Cardiac septum (tissue), 1 donor: Measurements from ENCODE around the gene EPN1. TPM values are rescaled to one million over a fixed set of nuclear protein-coding genes. Genes with fewer than 3 reads are reported as not detected.

Source experiments
- DNase-seq: peaks from one replicate; pipeline ENCODE4 v3.0.0-alpha.2; 2020; ENCODE audit warnings: low spot score
- intact Hi-C: fragments of 100-400 bp; cut with DNase I; formaldehyde crosslinking; loops from one replicate; pipeline ENCODE4 v1.14.0; 2022
- total RNA-seq: library from RNA; stranded (reverse); fragmentation: NEBNext Ultra II Directional; extraction: Animal tissue kit (Norgen Biotek cat#: 25700); gene quantifications from one replicate; pipeline ENCODE4 v1.2.1, GENCODE V29; 2021
- donor health status: DM: no; HTN: no; CAD: no.

The EPN1 gene
- total RNA-seq, 1 donor from 2014 or later = 193 TPM

DNA sequence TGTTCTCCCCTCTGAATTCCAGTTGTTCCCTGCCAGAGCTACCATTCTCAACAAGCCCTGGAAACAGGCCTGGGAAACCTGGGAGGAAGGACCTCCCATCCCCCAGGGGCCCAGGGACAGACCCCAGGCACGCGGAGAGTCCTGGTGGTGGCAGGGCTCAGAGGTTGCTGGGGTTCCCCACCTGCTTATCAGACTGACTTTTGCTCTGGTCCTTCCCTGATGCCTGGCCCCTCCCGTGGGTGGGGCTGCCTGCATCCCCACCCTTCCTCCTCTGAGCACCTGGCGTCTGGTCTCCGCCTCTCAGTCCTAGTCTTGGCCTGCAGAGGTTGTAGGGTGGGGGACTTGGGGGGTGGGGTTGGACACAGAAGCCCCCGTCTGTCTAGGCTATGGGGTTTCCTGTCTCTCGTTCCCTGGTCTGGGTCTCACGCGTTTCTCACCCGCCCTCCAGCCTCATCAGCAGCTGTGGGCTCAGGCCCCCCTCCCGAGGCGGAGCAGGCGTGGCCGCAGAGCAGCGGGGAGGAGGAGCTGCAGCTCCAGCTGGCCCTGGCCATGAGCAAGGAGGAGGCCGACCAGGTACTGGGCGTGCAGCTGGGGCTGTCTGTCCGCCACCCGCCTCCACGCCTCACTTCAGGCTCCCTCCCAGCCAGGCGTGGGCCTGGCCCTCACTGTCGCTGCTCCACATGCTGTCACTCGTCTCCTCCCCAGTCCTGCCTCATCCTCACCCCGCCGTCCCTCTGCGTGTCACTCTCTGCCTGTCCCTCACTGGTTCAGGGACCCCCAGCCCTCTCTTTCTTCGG, 13.6 kb downstream of the EPN1 start:
- intact Hi-C loops = no loop called here
- DNase-seq = no peak

- intact Hi-C loops = no loop called here
- no peak for DNase-seq
Measured at GRCh38 chr19:55689411-55690108, 14.5 kb downstream of the EPN1 start.

- intact Hi-C loops = no loop called here
- DNase-seq = no peak
Measured at GRCh38 chr19:55690109-55690768, 15.2 kb downstream of the EPN1 start.

- intact Hi-C loops = no loop called here
- DNase-seq = peak; percentile 57
Measured at GRCh38 chr19:55690769-55691545, 15.9 kb downstream of the EPN1 start.

GRCh38 chr19:55691561-55692481, 16.8 kb downstream of the EPN1 start:
- peak; percentile 67 for DNase-seq
- intact Hi-C loops = no loop called here

DNA sequence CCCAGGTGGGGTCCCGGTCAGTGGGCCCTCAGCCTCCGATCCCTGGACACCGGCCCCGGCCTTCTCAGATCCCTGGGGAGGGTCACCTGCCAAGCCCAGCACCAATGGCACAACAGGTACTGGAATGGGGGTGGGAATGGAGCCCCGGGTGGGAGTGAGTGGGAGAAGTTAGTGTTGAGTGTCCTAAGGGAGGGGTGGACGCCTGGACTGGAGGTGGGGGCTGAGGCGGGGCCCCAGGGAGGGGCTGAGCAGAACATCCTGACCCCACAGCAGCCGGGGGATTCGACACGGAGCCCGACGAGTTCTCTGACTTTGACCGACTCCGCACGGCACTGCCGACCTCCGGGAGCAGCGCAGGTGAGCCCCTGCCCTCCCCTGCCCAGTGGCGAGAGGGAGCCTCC, 17.7 kb downstream of the EPN1 start:
- intact Hi-C loops = no loop called here
- peak; percentile 56 for DNase-seq

GRCh38 chr19:55693336-55693974, 18.4 kb downstream of the EPN1 start:
- intact Hi-C loops = no loop called here
- DNase-seq = peak; percentile 53

GRCh38 chr19:55694241-55694655, 19.2 kb downstream of the EPN1 start:
- DNase-seq = peak; percentile 72
- intact Hi-C loops = no loop called here

DNA sequence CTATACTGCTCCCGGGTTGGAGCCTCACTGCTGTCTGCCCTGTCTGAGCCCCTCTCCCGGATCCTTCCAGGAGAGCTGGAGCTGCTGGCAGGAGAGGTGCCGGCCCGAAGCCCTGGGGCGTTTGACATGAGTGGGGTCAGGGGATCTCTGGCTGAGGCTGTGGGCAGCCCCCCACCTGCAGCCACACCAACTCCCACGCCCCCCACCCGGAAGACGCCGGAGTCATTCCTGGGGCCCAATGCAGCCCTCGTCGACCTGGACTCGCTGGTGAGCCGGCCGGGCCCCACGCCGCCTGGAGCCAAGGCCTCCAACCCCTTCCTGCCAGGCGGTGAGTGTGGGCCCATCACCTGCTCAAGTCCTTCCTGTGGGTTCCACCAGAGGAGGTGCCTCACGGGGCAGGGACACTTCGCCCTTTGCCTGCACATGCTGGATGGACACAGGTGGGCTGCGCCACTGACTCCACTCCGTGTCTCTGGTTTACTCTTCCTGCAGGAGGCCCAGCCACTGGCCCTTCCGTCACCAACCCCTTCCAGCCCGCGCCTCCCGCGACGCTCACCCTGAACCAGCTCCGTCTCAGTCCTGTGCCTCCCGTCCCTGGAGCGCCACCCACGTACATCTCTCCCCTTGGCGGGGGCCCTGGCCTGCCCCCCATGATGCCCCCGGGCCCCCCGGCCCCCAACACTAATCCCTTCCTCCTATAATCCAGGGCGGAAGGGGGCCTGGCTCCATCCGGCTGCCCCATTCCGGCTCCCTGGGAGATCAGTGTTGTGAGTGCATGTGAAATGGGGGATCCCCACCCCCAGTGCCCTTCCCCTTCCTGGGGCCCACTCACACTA, 19.8 kb downstream of the EPN1 start:
- intact Hi-C loops = no loop called here
- DNase-seq = peak; percentile 63

- peak; percentile 55 for DNase-seq
- intact Hi-C loops = no loop called here
Measured at GRCh38 chr19:55695511-55696290, 20.7 kb downstream of the EPN1 start.

DNA sequence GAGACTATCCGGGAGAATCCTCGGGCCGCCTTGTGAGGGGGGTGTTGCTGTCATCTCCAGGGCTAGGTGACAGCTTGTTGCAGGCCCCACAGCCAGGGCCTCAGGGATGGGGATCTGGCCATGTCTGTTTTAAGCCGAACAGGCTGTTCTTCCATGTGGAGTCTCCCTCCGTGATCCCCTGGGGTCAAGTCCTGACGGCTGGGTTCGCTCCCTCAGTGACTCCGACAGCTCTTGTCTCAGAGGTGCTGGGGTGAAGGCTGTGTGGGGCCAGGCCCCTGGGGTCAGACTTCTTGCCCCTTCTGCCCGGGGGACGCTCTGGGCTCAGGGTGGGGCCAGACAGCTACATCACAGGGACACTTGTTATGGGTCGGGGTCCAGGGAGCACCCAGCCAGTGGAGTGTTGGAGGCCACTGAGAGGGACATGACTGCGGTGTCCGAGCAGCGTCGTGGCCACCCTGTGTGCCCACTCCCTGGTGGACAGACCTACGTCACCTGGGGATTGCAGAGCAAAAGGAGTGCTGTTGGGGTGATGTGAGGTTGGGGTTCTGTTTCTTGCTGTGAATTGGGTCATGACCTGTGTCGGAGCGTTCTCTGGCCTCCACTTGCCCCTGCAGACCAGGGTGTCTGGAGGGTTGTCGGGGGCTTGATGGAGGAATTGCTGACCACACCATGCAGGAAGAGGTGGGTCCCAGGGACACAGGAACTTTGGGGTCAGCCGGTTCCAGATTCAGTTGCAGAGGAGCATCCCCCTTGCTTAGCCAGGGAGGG, 21.5 kb downstream of the EPN1 start:
- DNase-seq = peak; percentile 70
- intact Hi-C loops = no loop called here

- intact Hi-C loops = no loop called here
- DNase-seq = peak; percentile 41
Measured at GRCh38 chr19:55697069-55697440, 22.0 kb downstream of the EPN1 start.

GRCh38 chr19:55697698-55698097, 22.7 kb downstream of the EPN1 start:
- peak; percentile 41 for DNase-seq
- intact Hi-C loops = no loop called here

DNA sequence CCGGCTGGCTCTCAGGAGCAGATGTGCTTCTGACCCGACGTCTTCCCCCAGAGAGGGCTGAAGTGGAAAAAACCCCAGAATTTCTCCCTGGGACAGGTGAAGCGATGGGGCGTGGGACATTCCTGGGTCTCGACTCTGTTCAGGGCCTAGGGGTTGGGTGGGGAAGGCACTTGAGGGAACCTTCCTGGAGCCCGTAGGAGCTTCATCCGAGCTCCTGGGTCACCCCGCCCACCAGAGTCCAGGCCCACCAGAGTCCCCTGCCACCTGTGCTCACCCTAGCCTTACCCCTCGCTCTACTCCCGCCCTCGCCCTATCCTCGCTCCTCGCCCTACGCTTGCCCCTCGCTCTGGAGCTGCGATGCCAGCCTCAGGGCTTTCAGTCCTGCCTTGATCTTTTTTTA, 23.2 kb downstream of the EPN1 start:
- DNase-seq = no peak
- intact Hi-C loops = no loop called here

GRCh38 chr19:55699221-55699620, 24.2 kb downstream of the EPN1 start:
- intact Hi-C loops = no loop called here
- DNase-seq = peak; percentile 65

GRCh38 chr19:55700813-55701212, 25.8 kb downstream of the EPN1 start:
- peak; percentile 72 for DNase-seq
- intact Hi-C loops = no loop called here
